C4-2B (cell line): ENCODE measurements around the gene MICAL3.

Source experiments
- ZFX ChIP-seq: fragments of 450-650 bp; IDR thresholded peaks from 2 replicates; pipeline ENCODE4 v1.6.1; 2017
- TF ChIP-seq, protein P1 (sequence below): fragments of 450-650 bp; conservative IDR thresholded peaks from 2 replicates; pipeline ENCODE4 v1.5.1; 2017; ENCODE audit warnings: mild to moderate bottlenecking

DNA sequence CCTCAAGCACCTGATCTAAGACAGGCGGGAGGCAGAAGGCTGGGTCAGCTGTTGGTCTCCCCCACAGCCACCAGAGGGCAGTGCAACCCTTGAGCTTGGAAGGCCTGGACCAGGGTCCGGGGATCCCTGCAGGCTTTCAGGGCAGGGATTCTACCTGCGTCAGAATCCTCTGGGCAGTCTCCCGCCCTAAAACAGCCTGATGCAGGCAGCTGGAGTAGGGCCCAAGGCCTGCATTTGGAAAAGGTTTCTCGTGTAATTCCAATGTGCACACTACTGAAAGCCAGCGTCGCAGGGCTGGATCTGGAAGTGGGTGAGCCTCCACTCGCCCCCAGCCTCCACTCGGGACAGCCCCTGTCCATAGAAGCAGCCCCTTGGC, 281.8 kb downstream of the MICAL3 start:
- TF ChIP-seq, protein P1, sequence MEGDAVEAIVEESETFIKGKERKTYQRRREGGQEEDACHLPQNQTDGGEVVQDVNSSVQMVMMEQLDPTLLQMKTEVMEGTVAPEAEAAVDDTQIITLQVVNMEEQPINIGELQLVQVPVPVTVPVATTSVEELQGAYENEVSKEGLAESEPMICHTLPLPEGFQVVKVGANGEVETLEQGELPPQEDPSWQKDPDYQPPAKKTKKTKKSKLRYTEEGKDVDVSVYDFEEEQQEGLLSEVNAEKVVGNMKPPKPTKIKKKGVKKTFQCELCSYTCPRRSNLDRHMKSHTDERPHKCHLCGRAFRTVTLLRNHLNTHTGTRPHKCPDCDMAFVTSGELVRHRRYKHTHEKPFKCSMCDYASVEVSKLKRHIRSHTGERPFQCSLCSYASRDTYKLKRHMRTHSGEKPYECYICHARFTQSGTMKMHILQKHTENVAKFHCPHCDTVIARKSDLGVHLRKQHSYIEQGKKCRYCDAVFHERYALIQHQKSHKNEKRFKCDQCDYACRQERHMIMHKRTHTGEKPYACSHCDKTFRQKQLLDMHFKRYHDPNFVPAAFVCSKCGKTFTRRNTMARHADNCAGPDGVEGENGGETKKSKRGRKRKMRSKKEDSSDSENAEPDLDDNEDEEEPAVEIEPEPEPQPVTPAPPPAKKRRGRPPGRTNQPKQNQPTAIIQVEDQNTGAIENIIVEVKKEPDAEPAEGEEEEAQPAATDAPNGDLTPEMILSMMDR, result peak; percentile 87
- no peak for TF ChIP-seq ZFX
